Measurements from ENCODE around the gene CA14. TPM values are rescaled to one million over a fixed set of nuclear protein-coding genes. Genes with fewer than 3 reads are reported as not detected.
A peak's percentile ranks its signal among the peaks of the same experiment; 100 is the strongest.

CA14 gene
- total RNA-seq, 1 experiment from 2014 or later: 35.3 TPM

GRCh38 chr1:150249936-150250335 is 7.6 kb upstream of the CA14 start:
- no peak for DNase-seq (ENCODE audit: low spot score)
- CTCF ChIA-PET: interaction anchor here (0.6 to 1.5 kb wide), 2 partner anchors 17 to 63 kb away, joined by 3 to 6 read pairs; no protein-coding TSS in a partner anchor
- no peaks in the 10 kb centered on the region for H3K4me1 Mint-ChIP-seq
- POLR2A ChIA-PET: no interaction called here
- no peaks in the 10 kb centered on the region for H3K9me3 Mint-ChIP-seq
- H3K27me3 Mint-ChIP-seq (ENCODE audit: low read depth): no peaks in the 10 kb centered on the region
- TF ChIP-seq FOXK1 (CRISPR knock-in tag; IDR thresholded peaks at IDR 0.05) (no peak), ELF4 (CRISPR knock-in tag; IDR thresholded peaks at IDR 0.05; ENCODE audit: low read depth) (no peak), ZBTB43 (CRISPR knock-in tag; IDR thresholded peaks at IDR 0.05) (no peak), SMAD3 (CRISPR knock-in tag; IDR thresholded peaks at IDR 0.05; ENCODE audit: borderline replicate concordance) (no peak), ZNF512 (CRISPR knock-in tag; IDR thresholded peaks at IDR 0.05; ENCODE audit: borderline replicate concordance) (no peak), PREB (CRISPR knock-in tag; IDR thresholded peaks at IDR 0.05; ENCODE audit: borderline replicate concordance) (no peak), ATF3 (CRISPR knock-in tag; conservative IDR thresholded peaks at IDR 0.05) (no peak)
- H3K27ac Mint-ChIP-seq: no peak overlapping the region
- no peak overlapping the region for H3K4me3 Mint-ChIP-seq
- H3K36me3 Mint-ChIP-seq: no peaks in the 10 kb centered on the region
- no peak for ATAC-seq

GRCh38 chr1:150256198-150256553 is 1.4 kb upstream of the CA14 start:
- no peak for TF ChIP-seq KAT7 (CRISPR knock-in tag; IDR thresholded peaks at IDR 0.05; ENCODE audit: borderline replicate concordance)
- TF ChIP-seq NFYB (CRISPR knock-in tag; conservative IDR thresholded peaks at IDR 0.05; ENCODE audit: low read depth): no peak
- no peak for TF ChIP-seq USF1 (CRISPR knock-in tag; IDR thresholded peaks at IDR 0.05)
- TF ChIP-seq IRF2 (CRISPR knock-in tag; IDR thresholded peaks at IDR 0.05; ENCODE audit: borderline replicate concordance, low read depth): no peak
- TF ChIP-seq, protein P1, sequence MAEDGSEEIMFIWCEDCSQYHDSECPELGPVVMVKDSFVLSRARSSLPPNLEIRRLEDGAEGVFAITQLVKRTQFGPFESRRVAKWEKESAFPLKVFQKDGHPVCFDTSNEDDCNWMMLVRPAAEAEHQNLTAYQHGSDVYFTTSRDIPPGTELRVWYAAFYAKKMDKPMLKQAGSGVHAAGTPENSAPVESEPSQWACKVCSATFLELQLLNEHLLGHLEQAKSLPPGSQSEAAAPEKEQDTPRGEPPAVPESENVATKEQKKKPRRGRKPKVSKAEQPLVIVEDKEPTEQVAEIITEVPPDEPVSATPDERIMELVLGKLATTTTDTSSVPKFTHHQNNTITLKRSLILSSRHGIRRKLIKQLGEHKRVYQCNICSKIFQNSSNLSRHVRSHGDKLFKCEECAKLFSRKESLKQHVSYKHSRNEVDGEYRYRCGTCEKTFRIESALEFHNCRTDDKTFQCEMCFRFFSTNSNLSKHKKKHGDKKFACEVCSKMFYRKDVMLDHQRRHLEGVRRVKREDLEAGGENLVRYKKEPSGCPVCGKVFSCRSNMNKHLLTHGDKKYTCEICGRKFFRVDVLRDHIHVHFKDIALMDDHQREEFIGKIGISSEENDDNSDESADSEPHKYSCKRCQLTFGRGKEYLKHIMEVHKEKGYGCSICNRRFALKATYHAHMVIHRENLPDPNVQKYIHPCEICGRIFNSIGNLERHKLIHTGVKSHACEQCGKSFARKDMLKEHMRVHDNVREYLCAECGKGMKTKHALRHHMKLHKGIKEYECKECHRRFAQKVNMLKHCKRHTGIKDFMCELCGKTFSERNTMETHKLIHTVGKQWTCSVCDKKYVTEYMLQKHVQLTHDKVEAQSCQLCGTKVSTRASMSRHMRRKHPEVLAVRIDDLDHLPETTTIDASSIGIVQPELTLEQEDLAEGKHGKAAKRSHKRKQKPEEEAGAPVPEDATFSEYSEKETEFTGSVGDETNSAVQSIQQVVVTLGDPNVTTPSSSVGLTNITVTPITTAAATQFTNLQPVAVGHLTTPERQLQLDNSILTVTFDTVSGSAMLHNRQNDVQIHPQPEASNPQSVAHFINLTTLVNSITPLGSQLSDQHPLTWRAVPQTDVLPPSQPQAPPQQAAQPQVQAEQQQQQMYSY (CRISPR knock-in tag; IDR thresholded peaks at IDR 0.05): no peak
- TF ChIP-seq CREM (CRISPR knock-in tag; IDR thresholded peaks at IDR 0.05): no peak
- DNase-seq (ENCODE audit: low spot score) (no peak), ATAC-seq (no peak)
- Mint-ChIP-seq H3K9me3 (no peaks in the 10 kb centered on the region), H3K27me3 (ENCODE audit: low read depth) (no peaks in the 10 kb centered on the region), H3K36me3 (peaks cover 3% of the 10 kb centered on the region; the same call in 1 of the 2 replicates), H3K27ac (peak overlapping the region; percentile 95), H3K4me3 (peak overlapping the region; percentile 83), H3K4me1 (peaks cover 44% of the 10 kb centered on the region)
- POLR2A ChIA-PET: interaction anchor here (1.5 to 3.3 kb wide), 4 partner anchors 13 to 108 kb away, joined by 6 to 43 read pairs (median 22); partner anchors contain the start of genes APH1A, C1orf54, CIART and RPRD2
- CTCF ChIA-PET: interaction anchor here (0.5 to 6.9 kb wide), 18 partner anchors 10 to 750 kb away, joined by 3 to 123 read pairs (median 4); partner anchors contain the start of genes APH1A, C1orf54, CIART and MINDY1

Measured in WTC11 (cell line).